Mesothelial cell of epicardium (in vitro differentiated cells): ENCODE data around the gene GALNT18. TPM values are rescaled to one million over a fixed set of nuclear protein-coding genes. Genes with fewer than 3 reads are reported as not detected.

ENCODE experiments used
- DNase-seq, 2 experiments: peaks; one replicate each; pipeline ENCODE4 v3.0.0; 2021; ENCODE audit warnings: low spot score in 2 of 2; ENCODE audit not compliant: unreplicated experiment in 2 of 2
- H3K27ac Mint-ChIP-seq: 2 replicates; pipeline ENCODE4 v1.8.0; 2021; ENCODE audit warnings: mixed read lengths
- H3K27me3 Mint-ChIP-seq: 2 replicates; pipeline ENCODE4 v1.8.0; 2021; ENCODE audit warnings: low read depth, mixed read lengths
- H3K36me3 Mint-ChIP-seq: 2 replicates; pipeline ENCODE4 v1.8.0; 2021; ENCODE audit warnings: mixed read lengths
- H3K4me1 Mint-ChIP-seq: 2 replicates; pipeline ENCODE4 v1.8.0; 2021; ENCODE audit warnings: mixed read lengths
- H3K4me3 Mint-ChIP-seq: 2 replicates; pipeline ENCODE4 v1.8.0; 2021; ENCODE audit warnings: mild to moderate bottlenecking, moderate library complexity, mixed read lengths
- H3K9me3 Mint-ChIP-seq: 2 replicates; pipeline ENCODE4 v1.8.0; 2021; ENCODE audit warnings: mixed read lengths
- total RNA-seq: library from RNA; stranded (reverse); gene quantifications from 3 replicates; pipeline ENCODE4 v1.2.1, GENCODE V29; 2021
- TF ChIP-seq, protein P1 (sequence below): fragments of 200-600 bp; sonication (generic); IDR thresholded peaks from one replicate; pipeline ENCODE4 v1.5.0; 2021; ENCODE audit warnings: antibody characterized with exemption; ENCODE audit not compliant: unreplicated experiment

GALNT18 gene
- total RNA-seq, 1 donor from 2014 or later, result 4.2 TPM

DNA sequence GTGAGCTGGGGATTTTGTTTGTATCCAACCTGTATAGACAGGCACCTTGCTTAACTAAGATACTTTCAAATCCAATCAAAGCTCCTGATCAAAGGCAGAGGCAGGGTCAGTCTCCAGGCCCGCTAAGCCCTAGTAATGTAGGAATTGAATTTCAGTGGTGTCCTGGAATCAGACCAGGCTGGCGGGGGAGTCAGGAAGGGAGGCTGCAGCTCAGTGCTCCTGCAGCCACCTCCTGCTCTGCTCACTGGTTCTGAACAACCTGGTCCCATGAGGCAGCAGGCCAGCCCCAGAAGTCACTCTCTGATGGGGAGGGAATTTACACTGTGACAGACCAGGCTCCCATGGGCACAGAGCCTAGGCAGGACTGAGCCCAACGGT is 38.5 kb upstream of the GALNT18 start:
- no peaks in the 10 kb centered on the region for H3K9me3 Mint-ChIP-seq
- TF ChIP-seq, protein P1, sequence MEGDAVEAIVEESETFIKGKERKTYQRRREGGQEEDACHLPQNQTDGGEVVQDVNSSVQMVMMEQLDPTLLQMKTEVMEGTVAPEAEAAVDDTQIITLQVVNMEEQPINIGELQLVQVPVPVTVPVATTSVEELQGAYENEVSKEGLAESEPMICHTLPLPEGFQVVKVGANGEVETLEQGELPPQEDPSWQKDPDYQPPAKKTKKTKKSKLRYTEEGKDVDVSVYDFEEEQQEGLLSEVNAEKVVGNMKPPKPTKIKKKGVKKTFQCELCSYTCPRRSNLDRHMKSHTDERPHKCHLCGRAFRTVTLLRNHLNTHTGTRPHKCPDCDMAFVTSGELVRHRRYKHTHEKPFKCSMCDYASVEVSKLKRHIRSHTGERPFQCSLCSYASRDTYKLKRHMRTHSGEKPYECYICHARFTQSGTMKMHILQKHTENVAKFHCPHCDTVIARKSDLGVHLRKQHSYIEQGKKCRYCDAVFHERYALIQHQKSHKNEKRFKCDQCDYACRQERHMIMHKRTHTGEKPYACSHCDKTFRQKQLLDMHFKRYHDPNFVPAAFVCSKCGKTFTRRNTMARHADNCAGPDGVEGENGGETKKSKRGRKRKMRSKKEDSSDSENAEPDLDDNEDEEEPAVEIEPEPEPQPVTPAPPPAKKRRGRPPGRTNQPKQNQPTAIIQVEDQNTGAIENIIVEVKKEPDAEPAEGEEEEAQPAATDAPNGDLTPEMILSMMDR, result no peak
- peaks cover 66% of the 10 kb centered on the region for H3K27me3 Mint-ChIP-seq
- DNase-seq, result no peak
- H3K4me1 Mint-ChIP-seq, result no peaks in the 10 kb centered on the region
- H3K36me3 Mint-ChIP-seq, result no peaks in the 10 kb centered on the region
- no peak overlapping the region for H3K27ac Mint-ChIP-seq
- H3K4me3 Mint-ChIP-seq, result no peak overlapping the region

DNA sequence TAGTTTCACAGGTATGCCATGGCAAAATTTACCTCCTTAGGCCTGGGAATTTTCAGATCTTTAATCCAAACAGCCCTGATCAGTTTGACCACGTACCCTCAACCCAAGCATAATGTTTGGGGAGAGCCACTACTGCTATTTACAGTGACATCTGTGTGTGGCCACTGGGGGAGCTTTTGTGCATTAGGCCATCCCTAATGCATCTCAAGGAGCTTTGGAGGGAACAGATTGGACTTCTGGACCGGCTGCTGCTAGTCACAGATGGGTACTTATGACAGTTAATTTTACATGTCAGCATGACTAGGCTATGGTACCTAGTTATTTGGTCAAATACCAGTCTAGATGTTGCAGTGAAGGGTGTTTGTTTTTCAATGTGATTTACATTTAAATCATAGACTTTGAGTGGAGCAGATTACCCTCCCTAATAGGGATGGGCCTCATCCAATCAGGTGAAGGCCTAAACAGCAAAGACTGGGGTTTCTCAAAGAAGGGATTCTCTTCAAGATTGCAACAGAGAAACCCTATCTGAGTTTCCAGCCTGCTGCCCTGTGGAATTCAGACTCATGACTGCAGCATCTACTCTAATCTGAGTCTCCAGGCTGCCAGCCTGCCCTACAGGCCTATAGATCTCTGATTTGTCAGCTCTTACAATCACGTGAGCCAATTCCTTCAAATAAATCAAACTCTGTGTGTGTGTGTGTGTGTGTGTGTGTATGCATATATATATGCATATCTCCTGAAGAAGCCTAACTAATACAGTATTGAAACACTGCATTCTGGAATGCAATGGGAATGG is 38.0 kb upstream of the GALNT18 start:
- peaks cover 66% of the 10 kb centered on the region for H3K27me3 Mint-ChIP-seq

DNA sequence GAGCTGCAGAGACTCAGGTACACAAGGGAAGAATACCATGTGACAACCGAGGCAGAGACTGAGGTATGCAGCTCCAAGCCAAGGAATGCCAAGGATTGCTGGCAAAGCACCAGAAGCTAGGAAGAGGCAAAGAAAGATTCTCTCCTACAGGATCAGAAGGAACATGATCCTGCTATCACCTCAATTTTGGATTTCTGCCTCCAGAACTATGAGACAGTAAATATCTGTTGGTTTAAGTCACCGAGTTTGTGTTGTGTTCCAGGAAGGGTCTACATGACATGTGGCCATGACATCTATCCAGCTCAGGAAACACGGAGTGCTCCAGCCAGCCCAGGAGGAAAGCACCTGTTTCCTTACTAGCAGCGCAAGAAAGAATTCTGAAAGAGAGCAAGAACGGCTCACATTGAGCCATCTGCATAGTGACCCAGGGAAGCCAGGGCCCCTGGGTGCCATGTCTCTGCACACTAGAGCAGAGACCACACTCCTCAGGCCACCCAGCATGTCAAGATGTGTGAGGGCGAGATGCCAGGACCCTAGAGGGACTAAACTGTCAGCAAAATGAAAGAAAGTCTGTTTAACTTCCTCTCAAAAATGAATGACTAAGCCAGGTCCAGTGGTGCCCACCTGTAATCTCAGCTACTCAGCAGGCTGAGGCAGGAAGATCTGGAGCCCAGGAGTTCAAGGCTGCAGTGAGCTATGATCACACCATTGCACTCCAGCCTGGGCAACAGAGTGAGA is 35.6 kb upstream of the GALNT18 start:
- no peaks in the 10 kb centered on the region for H3K4me1 Mint-ChIP-seq
- no peak overlapping the region for H3K4me3 Mint-ChIP-seq
- H3K36me3 Mint-ChIP-seq, result no peaks in the 10 kb centered on the region
- TF ChIP-seq, protein P1, result no peak
- DNase-seq, result no peak
- H3K27ac Mint-ChIP-seq, result no peak overlapping the region
- H3K27me3 Mint-ChIP-seq, result peaks cover 63% of the 10 kb centered on the region
- H3K9me3 Mint-ChIP-seq, result no peaks in the 10 kb centered on the region

More for the DNA sequence above, 38.0 kb upstream of the GALNT18 start:
- DNase-seq, result no peak
- no peaks in the 10 kb centered on the region for H3K36me3 Mint-ChIP-seq
- no peaks in the 10 kb centered on the region for H3K9me3 Mint-ChIP-seq
- no peak overlapping the region for H3K27ac Mint-ChIP-seq
- no peaks in the 10 kb centered on the region for H3K4me1 Mint-ChIP-seq
- TF ChIP-seq, protein P1, result no peak
- H3K4me3 Mint-ChIP-seq, result no peak overlapping the region

DNA sequence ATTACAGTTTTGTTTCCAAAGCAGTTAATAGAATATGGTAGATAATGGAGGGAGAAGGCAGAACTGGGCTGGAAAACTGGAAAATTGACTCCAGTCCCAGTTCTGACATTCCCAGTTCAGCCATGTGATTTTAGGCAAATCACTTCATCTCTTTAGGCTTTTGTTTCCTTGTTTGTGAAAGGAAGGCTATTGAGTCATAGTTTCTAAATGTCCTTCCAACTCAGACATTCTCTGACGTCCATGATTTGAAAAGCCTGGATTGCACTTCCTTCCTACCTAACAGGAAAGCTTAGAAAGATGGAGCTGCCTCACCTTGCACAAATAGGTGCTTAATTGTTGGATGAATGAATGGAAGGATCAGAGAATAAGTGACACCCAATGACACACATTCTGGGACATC is 19.8 kb upstream of the GALNT18 start:
- Mint-ChIP-seq H3K36me3 (no peaks in the 10 kb centered on the region), H3K27ac (no peak overlapping the region), H3K4me3 (no peak overlapping the region), H3K9me3 (no peaks in the 10 kb centered on the region), H3K4me1 (no peaks in the 10 kb centered on the region), H3K27me3 (peaks cover 74% of the 10 kb centered on the region)
- TF ChIP-seq, protein P1, result no peak
- no peak for DNase-seq

DNA sequence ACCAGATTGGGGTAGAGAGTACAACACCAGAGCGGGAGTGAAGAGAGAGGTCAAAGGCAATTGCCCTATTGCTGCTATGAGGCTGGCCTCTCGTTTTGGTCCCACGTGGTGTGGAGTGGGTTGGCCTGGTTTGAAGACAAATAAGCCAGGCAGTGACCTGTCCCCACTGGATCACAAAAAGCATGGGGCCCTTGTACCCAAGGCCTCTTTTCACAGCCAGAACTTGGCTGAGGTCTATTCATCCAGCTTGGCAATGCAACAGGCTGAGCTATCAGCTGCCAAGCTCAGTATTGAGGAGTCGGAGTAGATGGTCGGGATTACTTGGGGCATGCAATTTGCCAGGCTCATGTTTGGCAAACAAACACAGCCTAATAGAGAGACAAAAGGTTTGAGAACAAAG is 19.2 kb upstream of the GALNT18 start:
- no peak overlapping the region for H3K4me3 Mint-ChIP-seq
- H3K36me3 Mint-ChIP-seq, result no peaks in the 10 kb centered on the region
- no peak for DNase-seq
- no peaks in the 10 kb centered on the region for H3K4me1 Mint-ChIP-seq
- no peaks in the 10 kb centered on the region for H3K9me3 Mint-ChIP-seq
- TF ChIP-seq, protein P1, result no peak
- peaks cover 69% of the 10 kb centered on the region for H3K27me3 Mint-ChIP-seq
- H3K27ac Mint-ChIP-seq, result no peak overlapping the region
